Measurements from ENCODE around the gene SYNDIG1.

SYNDIG1 gene

GRCh38 chr20:24537210-24537609 is 67.8 kb downstream of the SYNDIG1 start:
- Histone ChIP-seq H3K9me3 (no peaks in the 10 kb centered on the region), H3K27me3 (no peaks in the 10 kb centered on the region), H3K36me3 (no peaks in the 10 kb centered on the region), H3K27ac (no peak overlapping the region), H3K4me3 (ENCODE audit: low read depth in 1 of 2, low read length in 1 of 2) (no peak overlapping the region), H3K4me1 (ENCODE audit: control insufficient read depth in 1 of 2, insufficient read depth in 1 of 2, low read depth in 1 of 2, low read length in 1 of 2) (no peaks in the 10 kb centered on the region)
- TF ChIP-seq CTCF (IDR thresholded peaks at IDR 0.05): no peak

DNA sequence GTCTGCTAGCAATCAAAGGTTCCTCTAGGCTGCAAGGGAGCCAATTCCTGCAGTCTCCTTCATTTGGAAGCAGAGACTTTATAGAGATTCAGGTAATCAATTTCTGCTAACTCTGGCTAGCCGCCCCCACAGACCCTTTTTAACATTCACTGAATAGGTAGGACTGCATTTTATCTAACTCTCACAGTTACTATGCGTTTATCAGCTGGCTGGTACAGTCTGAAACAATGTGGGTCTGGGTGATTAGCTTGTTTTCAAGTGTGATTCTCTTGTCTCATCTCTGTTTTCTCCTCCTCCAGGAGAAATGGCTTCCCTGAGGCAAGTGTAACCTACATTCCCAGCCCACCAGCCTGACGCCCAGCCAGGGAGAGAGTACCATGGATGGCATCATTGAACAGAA is 73.3 kb downstream of the SYNDIG1 start:
- Histone ChIP-seq H3K4me1 (ENCODE audit: control insufficient read depth in 1 of 2, insufficient read depth in 1 of 2, low read depth in 1 of 2, low read length in 1 of 2) (no peaks in the 10 kb centered on the region), H3K4me3 (ENCODE audit: low read depth in 1 of 2, low read length in 1 of 2) (no peak overlapping the region), H3K9me3 (no peaks in the 10 kb centered on the region), H3K27me3 (no peaks in the 10 kb centered on the region), H3K27ac (no peak overlapping the region), H3K36me3 (no peaks in the 10 kb centered on the region)
- TF ChIP-seq CTCF (IDR thresholded peaks at IDR 0.05): no peak

DNA sequence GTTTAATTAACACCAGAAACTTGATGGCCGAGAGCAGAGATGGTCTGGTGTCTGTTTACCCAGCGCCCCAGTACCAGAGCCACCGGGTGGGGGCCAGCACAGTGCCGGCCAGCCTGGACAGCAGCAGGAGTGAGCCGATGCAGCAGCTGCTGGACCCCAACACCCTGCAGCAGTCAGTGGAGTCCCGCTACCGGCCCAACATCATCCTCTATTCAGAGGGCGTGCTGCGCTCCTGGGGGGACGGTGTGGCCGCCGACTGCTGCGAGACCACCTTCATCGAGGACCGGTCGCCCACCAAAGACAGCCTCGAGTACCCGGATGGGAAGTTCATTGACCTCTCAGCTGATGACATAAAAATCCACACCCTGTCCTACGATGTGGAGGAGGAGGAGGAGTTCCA is 73.7 kb downstream of the SYNDIG1 start:
- Histone ChIP-seq H3K9me3 (no peaks in the 10 kb centered on the region), H3K27me3 (no peaks in the 10 kb centered on the region), H3K27ac (no peak overlapping the region), H3K4me1 (ENCODE audit: control insufficient read depth in 1 of 2, insufficient read depth in 1 of 2, low read depth in 1 of 2, low read length in 1 of 2) (no peaks in the 10 kb centered on the region), H3K4me3 (ENCODE audit: low read depth in 1 of 2, low read length in 1 of 2) (no peak overlapping the region), H3K36me3 (no peaks in the 10 kb centered on the region)
- TF ChIP-seq CTCF (IDR thresholded peaks at IDR 0.05): no peak

- no peak for TF ChIP-seq CTCF (IDR thresholded peaks at IDR 0.05)
- Histone ChIP-seq H3K36me3 (no peaks in the 10 kb centered on the region), H3K4me3 (ENCODE audit: low read depth in 1 of 2, low read length in 1 of 2) (no peak overlapping the region), H3K27ac (no peak overlapping the region), H3K27me3 (no peaks in the 10 kb centered on the region), H3K9me3 (no peaks in the 10 kb centered on the region), H3K4me1 (ENCODE audit: control insufficient read depth in 1 of 2, insufficient read depth in 1 of 2, low read depth in 1 of 2, low read length in 1 of 2) (no peaks in the 10 kb centered on the region)
These were observed 74.3 kb downstream of the SYNDIG1 start for GRCh38 chr20:24543741-24544140.

GRCh38 chr20:24544371-24544770 is 74.9 kb downstream of the SYNDIG1 start:
- no peaks in the 10 kb centered on the region for H3K4me1 ChIP-seq (ENCODE audit: control insufficient read depth in 1 of 2, insufficient read depth in 1 of 2, low read depth in 1 of 2, low read length in 1 of 2)
- no peaks in the 10 kb centered on the region for H3K36me3 ChIP-seq
- no peaks in the 10 kb centered on the region for H3K27me3 ChIP-seq
- no peaks in the 10 kb centered on the region for H3K9me3 ChIP-seq
- no peak overlapping the region for H3K27ac ChIP-seq
- TF ChIP-seq CTCF (IDR thresholded peaks at IDR 0.05): no peak
- no peak overlapping the region for H3K4me3 ChIP-seq (ENCODE audit: low read depth in 1 of 2, low read length in 1 of 2)

- H3K27me3 ChIP-seq: no peaks in the 10 kb centered on the region
- no peak overlapping the region for H3K27ac ChIP-seq
- H3K4me3 ChIP-seq (ENCODE audit: low read depth in 1 of 2, low read length in 1 of 2): no peak overlapping the region
- no peaks in the 10 kb centered on the region for H3K4me1 ChIP-seq (ENCODE audit: control insufficient read depth in 1 of 2, insufficient read depth in 1 of 2, low read depth in 1 of 2, low read length in 1 of 2)
- H3K9me3 ChIP-seq: no peaks in the 10 kb centered on the region
- TF ChIP-seq CTCF (IDR thresholded peaks at IDR 0.05): no peak
- no peaks in the 10 kb centered on the region for H3K36me3 ChIP-seq
These were observed 75.7 kb downstream of the SYNDIG1 start for GRCh38 chr20:24545168-24545567.

Measured in neutrophil (primary cell).